ENCODE measurements around the gene CNTNAP2.

- no peak for TF ChIP-seq POLR2A (IDR thresholded peaks at IDR 0.05)
- TF ChIP-seq CTCF (IDR thresholded peaks at IDR 0.05): no peak
These were observed 1179.6 kb downstream of the CNTNAP2 start for GRCh38 chr7:147296201-147296600.
